ENCODE measurements around the gene TRAPPC4.
A peak's percentile ranks its signal among the peaks of the same experiment; 100 is the strongest.
"Not testable (repeated sequence)": the region's sequence is repeated elsewhere in the genome, so short reads cannot be mapped to it uniquely, and the experiment has no call there.

The TRAPPC4 gene

GRCh38 chr11:119018074-119018938 is at the start of gene TRAPPC4, which contains the start of gene RPS25:
Gene TRAPPC4 (plus strand): TSS chr11:119018766. CDS start chr11:119018796, 30 bp downstream.
Gene RPS25 (minus strand): TSS chr11:119018343. CDS start chr11:119018284, 59 bp downstream.
- Histone ChIP-seq H3K27ac (ENCODE audit: low read depth, low read length) (peak within 1 kb of the TSS; percentile 71), H3K9ac (ENCODE audit: low read length) (peak within 1 kb of the TSS; percentile 95), H3K4me3 (ENCODE audit: low read depth, low read length) (peak within 1 kb of the TSS; percentile 98), H3K4me1 (ENCODE audit: control insufficient read depth, insufficient read depth, low read length) (peaks cover 5% of the 10 kb centered on the region; the same call in 1 of the 2 replicates), H3K27me3 (ENCODE audit: control insufficient read depth, insufficient read depth, low read length) (no peaks in the 10 kb centered on the region), H3K36me3 (ENCODE audit: control insufficient read depth, insufficient read depth, low read length) (peaks cover 67% of the 10 kb centered on the region), H3K9me3 (ENCODE audit: control insufficient read depth, insufficient read depth, low read depth, low read length) (no peaks in the 10 kb centered on the region)

- not testable (repeated sequence) for H3K9me3 ChIP-seq (ENCODE audit: control insufficient read depth, insufficient read depth, low read depth, low read length); H3K4me1 ChIP-seq (ENCODE audit: control insufficient read depth, insufficient read depth, low read length); H3K4me3 ChIP-seq (ENCODE audit: low read depth, low read length); H3K36me3 ChIP-seq (ENCODE audit: control insufficient read depth, insufficient read depth, low read length); H3K9ac ChIP-seq (ENCODE audit: low read length); H3K27me3 ChIP-seq (ENCODE audit: control insufficient read depth, insufficient read depth, low read length); H3K27ac ChIP-seq (ENCODE audit: low read depth, low read length)
These were observed 49.1 kb upstream of the TRAPPC4 start for GRCh38 chr11:118969508-118969907.

DNA sequence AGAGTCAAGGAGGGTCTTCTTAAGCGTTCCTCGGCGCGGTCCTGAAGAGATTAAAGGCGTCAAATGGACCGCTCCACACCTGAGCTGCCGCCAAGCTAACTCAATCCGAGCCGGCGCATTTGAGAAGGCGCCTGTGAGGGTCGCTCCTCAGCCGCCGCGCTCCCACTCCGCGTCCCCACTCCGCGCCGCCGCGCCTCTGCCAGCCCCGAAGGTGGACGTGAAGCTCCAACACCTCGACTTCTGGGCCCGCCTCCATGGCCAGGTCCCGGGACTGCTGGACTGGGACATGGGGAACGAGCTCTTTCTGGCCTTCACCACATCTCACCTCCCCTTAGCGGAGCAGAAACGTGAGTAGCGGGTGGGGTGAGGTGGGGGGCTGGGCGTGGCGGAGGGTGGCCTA is 46.9 kb upstream of the TRAPPC4 start, which contains the start of gene FOXR1:
TSS of gene FOXR1 (plus strand) at position 116 of the 400 bp plus-strand sequence. CDS start at position 287, 171 bp downstream.
- no peak within 1 kb of the TSS for H3K27ac ChIP-seq (ENCODE audit: low read depth, low read length)
- H3K9ac ChIP-seq (ENCODE audit: low read length), result no peak within 1 kb of the TSS
- no peak within 1 kb of the TSS for H3K4me3 ChIP-seq (ENCODE audit: low read depth, low read length)
- 0 out of 2 replicates have a peak, but pooled peaks cover 6% of the 10 kb centered on the region for H3K27me3 ChIP-seq (ENCODE audit: control insufficient read depth, insufficient read depth, low read length)
- no peaks in the 10 kb centered on the region for H3K4me1 ChIP-seq (ENCODE audit: control insufficient read depth, insufficient read depth, low read length)
- H3K36me3 ChIP-seq (ENCODE audit: control insufficient read depth, insufficient read depth, low read length), result no peaks in the 10 kb centered on the region
- H3K9me3 ChIP-seq (ENCODE audit: control insufficient read depth, insufficient read depth, low read depth, low read length), result no peaks in the 10 kb centered on the region

DNA sequence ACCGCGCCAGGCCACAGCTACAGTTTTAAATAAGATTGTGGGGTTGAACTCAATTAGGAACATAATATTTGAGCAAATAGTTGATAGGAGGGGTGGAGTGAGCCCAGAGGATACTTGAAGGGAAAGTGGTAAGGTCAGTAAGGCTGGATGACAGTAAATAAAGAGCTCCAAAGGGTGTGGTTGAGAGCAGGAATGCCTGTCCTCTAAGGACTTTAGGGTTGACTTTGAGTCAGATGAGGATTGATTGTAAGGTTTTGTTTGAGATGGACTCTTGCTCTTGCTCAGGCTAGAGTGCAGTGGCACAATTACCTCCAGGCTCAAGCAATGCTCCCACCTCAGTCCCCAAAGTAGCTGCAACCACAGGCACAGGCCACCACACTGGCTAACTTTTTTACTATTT is 44.6 kb upstream of the TRAPPC4 start:
- no peak overlapping the region for H3K9ac ChIP-seq (ENCODE audit: low read length)
- H3K4me3 ChIP-seq (ENCODE audit: low read depth, low read length), result no peak overlapping the region
- no peaks in the 10 kb centered on the region for H3K9me3 ChIP-seq (ENCODE audit: control insufficient read depth, insufficient read depth, low read depth, low read length)
- no peaks in the 10 kb centered on the region for H3K4me1 ChIP-seq (ENCODE audit: control insufficient read depth, insufficient read depth, low read length)
- 0 out of 2 replicates have a peak, but pooled peaks cover 6% of the 10 kb centered on the region for H3K27me3 ChIP-seq (ENCODE audit: control insufficient read depth, insufficient read depth, low read length)
- H3K36me3 ChIP-seq (ENCODE audit: control insufficient read depth, insufficient read depth, low read length), result no peaks in the 10 kb centered on the region
- no peak overlapping the region for H3K27ac ChIP-seq (ENCODE audit: low read depth, low read length)

DNA sequence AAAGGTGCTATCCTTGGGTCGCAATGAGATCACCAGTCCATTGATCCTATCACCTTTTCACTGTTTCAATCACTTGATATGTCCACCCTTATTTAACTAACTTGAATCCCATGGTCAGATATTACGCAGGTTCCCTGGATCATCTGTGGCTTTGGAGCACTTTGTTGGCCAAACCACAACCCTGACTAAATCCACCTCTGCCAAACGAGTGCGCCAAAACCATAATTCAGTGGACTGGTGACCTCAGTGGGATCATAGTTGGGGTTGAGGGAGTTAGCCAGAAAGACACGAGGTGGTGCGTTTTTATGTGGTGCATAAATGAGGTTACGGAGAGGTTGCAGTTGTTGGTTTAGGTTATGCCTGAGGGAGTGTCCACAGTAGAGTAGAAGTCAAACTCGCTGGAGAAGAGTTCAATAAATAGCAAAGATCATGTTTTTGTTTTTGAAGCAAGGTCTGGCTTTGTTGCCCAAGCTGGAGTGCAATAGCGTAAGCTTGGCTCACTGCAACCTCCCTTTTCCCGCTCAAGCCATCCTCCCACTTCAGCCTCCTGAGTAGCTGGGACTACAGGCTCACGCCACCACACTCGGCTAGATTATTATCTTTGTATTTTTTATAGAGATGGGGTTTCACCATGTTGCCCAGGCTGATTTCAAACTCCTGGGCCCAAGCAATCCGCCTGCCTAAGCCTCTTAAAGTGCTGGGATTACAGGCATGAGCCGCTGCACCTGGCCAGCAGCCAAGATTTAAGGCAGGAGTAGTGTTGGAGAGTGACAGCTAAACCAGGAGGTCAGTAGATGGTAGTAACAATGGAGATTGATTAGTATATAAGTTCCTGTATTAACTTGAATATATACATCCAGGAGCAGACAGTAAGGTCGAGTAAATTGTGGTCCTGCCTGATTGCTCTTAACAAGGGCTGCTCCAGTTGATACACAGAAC is 42.5 kb upstream of the TRAPPC4 start:
- Histone ChIP-seq H3K9me3 (ENCODE audit: control insufficient read depth, insufficient read depth, low read depth, low read length) (no peaks in the 10 kb centered on the region), H3K4me3 (ENCODE audit: low read depth, low read length) (no peak overlapping the region), H3K27me3 (ENCODE audit: control insufficient read depth, insufficient read depth, low read length) (peaks cover 6% of the 10 kb centered on the region; the same call in 1 of the 2 replicates)

GRCh38 chr11:118979434-118979833 is 39.1 kb upstream of the TRAPPC4 start:
- Histone ChIP-seq H3K27me3 (ENCODE audit: control insufficient read depth, insufficient read depth, low read length) (peaks cover 6% of the 10 kb centered on the region; the same call in 1 of the 2 replicates), H3K9me3 (ENCODE audit: control insufficient read depth, insufficient read depth, low read depth, low read length) (no peaks in the 10 kb centered on the region), H3K4me3 (ENCODE audit: low read depth, low read length) (no peak overlapping the region), H3K4me1 (ENCODE audit: control insufficient read depth, insufficient read depth, low read length) (peaks cover 16% of the 10 kb centered on the region), H3K27ac (ENCODE audit: low read depth, low read length) (no peak overlapping the region), H3K9ac (ENCODE audit: low read length) (no peak overlapping the region), H3K36me3 (ENCODE audit: control insufficient read depth, insufficient read depth, low read length) (no peaks in the 10 kb centered on the region)

More for the DNA sequence above, 42.5 kb upstream of the TRAPPC4 start:
- H3K36me3 ChIP-seq (ENCODE audit: control insufficient read depth, insufficient read depth, low read length), result no peaks in the 10 kb centered on the region
- no peak overlapping the region for H3K27ac ChIP-seq (ENCODE audit: low read depth, low read length)
- H3K9ac ChIP-seq (ENCODE audit: low read length), result no peak overlapping the region
- peaks cover 16% of the 10 kb centered on the region for H3K4me1 ChIP-seq (ENCODE audit: control insufficient read depth, insufficient read depth, low read length)

DNA sequence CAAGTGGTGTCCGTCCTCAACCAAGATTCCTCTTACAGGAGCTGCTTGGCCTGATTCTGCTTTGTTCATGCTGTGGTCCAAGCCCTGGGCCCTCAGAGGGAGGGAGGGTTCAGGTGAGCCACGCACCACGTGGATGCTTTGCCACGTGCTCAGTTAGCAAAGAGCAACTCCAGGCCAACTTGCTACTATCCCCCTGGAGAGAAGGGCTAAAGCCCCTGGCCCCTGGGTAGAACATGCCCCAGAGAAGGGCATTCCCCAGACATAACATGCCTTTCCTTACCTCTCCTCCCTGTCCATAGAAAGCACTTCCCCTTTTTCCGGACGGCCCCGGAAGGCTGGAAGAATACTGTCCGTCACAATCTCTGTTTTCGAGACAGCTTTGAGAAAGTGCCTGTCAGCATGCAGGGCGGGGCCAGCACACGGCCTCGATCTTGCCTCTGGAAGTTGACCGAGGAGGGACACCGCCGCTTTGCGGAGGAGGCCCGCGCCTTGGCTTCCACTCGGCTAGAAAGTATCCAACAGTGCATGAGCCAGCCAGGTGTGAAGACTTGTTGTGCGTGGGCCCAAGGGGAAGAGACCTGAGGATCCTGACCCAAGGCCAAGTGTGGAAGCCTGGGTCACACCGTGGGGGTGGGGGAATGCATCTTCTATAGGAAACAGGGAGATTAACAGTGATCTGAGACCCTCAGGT is 38.2 kb upstream of the TRAPPC4 start:
- H3K9ac ChIP-seq (ENCODE audit: low read length), result no peak overlapping the region
- peak overlapping the region; percentile 27; the same call in 1 of the 2 replicates for H3K4me3 ChIP-seq (ENCODE audit: low read depth, low read length)

GRCh38 chr11:118984337-118984736 is 34.2 kb upstream of the TRAPPC4 start:
- H3K4me3 ChIP-seq (ENCODE audit: low read depth, low read length); H3K36me3 ChIP-seq (ENCODE audit: control insufficient read depth, insufficient read depth, low read length); H3K9me3 ChIP-seq (ENCODE audit: control insufficient read depth, insufficient read depth, low read depth, low read length); H3K27ac ChIP-seq (ENCODE audit: low read depth, low read length); H3K27me3 ChIP-seq (ENCODE audit: control insufficient read depth, insufficient read depth, low read length); H3K9ac ChIP-seq (ENCODE audit: low read length): not testable (repeated sequence)
- H3K4me1 ChIP-seq (ENCODE audit: control insufficient read depth, insufficient read depth, low read length), result peaks cover 13% of the 10 kb centered on the region

More for the DNA sequence above, 38.2 kb upstream of the TRAPPC4 start:
- no peak overlapping the region for H3K27ac ChIP-seq (ENCODE audit: low read depth, low read length)
- peaks cover 6% of the 10 kb centered on the region; the same call in 1 of the 2 replicates for H3K27me3 ChIP-seq (ENCODE audit: control insufficient read depth, insufficient read depth, low read length)
- H3K9me3 ChIP-seq (ENCODE audit: control insufficient read depth, insufficient read depth, low read depth, low read length), result no peaks in the 10 kb centered on the region
- H3K36me3 ChIP-seq (ENCODE audit: control insufficient read depth, insufficient read depth, low read length), result no peaks in the 10 kb centered on the region
- peaks cover 16% of the 10 kb centered on the region for H3K4me1 ChIP-seq (ENCODE audit: control insufficient read depth, insufficient read depth, low read length)

DNA sequence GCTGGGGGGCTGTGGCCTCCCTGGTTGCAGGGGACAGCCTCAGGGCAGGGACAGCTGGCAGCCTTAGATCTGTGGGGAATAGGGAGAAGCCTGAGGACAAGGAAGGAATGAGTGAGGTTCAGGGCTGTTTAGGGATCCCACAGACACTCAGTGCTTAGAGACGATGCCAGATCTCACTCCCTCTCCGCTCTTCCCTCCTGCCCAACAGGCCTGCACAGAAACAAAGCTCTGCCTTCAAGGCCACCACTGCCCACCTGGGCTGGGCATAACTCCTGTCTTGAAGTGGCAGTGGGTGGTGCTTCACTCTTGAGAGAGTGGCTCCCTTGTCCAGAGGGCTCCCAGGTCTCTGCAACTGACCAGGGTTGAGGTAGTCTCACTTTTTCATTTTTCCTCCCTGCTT is 33.7 kb upstream of the TRAPPC4 start:
- Histone ChIP-seq H3K4me1 (ENCODE audit: control insufficient read depth, insufficient read depth, low read length) (peaks cover 10% of the 10 kb centered on the region), H3K27ac (ENCODE audit: low read depth, low read length) (no peak overlapping the region), H3K9me3 (ENCODE audit: control insufficient read depth, insufficient read depth, low read depth, low read length) (no peaks in the 10 kb centered on the region)

DNA sequence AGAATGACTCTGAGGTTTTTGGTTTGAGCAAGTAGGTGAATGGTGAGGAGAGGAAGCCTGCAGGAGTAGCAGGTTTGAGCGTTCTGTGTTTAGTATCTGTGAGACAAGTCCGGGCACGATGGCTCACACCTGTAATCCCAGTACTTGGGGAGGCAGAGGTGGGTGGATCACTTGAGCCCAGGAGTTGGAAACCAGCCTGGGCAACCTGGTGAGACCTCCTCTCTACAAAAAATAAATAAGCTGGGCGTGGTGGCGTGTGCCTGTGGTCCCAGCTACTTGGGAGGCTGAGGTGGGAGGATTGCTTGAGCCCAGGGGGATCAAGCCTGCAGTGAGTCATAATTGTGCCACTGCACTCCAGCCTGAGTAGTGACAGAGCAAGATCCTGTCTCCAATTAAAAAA is 30.3 kb upstream of the TRAPPC4 start:
- Histone ChIP-seq H3K9ac (ENCODE audit: low read length) (no peak overlapping the region), H3K27me3 (ENCODE audit: control insufficient read depth, insufficient read depth, low read length) (no peaks in the 10 kb centered on the region), H3K4me1 (ENCODE audit: control insufficient read depth, insufficient read depth, low read length) (no peaks in the 10 kb centered on the region; the same call in 1 of the 2 replicates), H3K4me3 (ENCODE audit: low read depth, low read length) (no peak overlapping the region), H3K36me3 (ENCODE audit: control insufficient read depth, insufficient read depth, low read length) (0 out of 2 replicates have a peak, but pooled peaks cover under 1% of the 10 kb centered on the region), H3K9me3 (ENCODE audit: control insufficient read depth, insufficient read depth, low read depth, low read length) (peaks cover 6% of the 10 kb centered on the region; the same call in 1 of the 2 replicates), H3K27ac (ENCODE audit: low read depth, low read length) (no peak overlapping the region)

More for the DNA sequence above, 33.7 kb upstream of the TRAPPC4 start:
- Histone ChIP-seq H3K27me3 (ENCODE audit: control insufficient read depth, insufficient read depth, low read length) (no peaks in the 10 kb centered on the region; the same call in 1 of the 2 replicates), H3K9ac (ENCODE audit: low read length) (no peak overlapping the region), H3K36me3 (ENCODE audit: control insufficient read depth, insufficient read depth, low read length) (no peaks in the 10 kb centered on the region), H3K4me3 (ENCODE audit: low read depth, low read length) (no peak overlapping the region)

Data from HUES6 (cell line).